Measurements from ENCODE around the gene TMEM201.
"Not testable (repeated sequence)": the region's sequence is repeated elsewhere in the genome, so short reads cannot be mapped to it uniquely, and the experiment has no call there.

DNA sequence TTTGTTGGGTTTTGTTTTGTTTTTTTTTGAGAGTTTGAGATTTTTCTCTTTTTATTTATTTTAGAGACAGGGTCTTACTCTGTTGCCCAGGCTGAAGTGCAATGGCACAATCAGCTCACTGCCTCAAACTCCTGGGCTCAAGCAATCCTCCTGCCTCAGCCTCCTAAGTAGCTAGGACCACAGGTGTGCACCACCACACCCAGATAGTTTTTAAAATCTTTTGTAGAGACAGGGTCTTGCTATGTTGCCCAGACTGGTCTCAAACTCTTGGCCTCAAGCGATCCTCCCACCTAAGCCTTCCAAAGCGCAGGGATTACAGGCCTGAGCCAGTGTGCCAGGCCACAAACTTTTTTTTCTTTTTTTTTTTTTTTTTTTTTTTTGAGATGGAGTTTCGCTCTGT lies 36.3 kb downstream of the TMEM201 start:
- TF ChIP-seq CTCF (IDR thresholded peaks at IDR 0.05; ENCODE audit: low read length); EZH2phosphoT487 (IDR thresholded peaks at IDR 0.05; ENCODE audit: low read length); EZH2 (optimal IDR thresholded peaks at IDR 0.05; ENCODE audit: low read depth, low read length): not testable (repeated sequence)

Data from MM.1S (cell line).